ENCODE data around the gene FRMPD4. TPM values are rescaled to one million over a fixed set of nuclear protein-coding genes. Genes with fewer than 3 reads are reported as not detected.

FRMPD4 gene
- total RNA-seq, 4 donors from 2014 or later = 0.17 to 0.83 (median 0.46) TPM

- no peak overlapping the region for H3K27ac ChIP-seq (replicated peaks in 1 of 4)
- no peak for DNase-seq (ENCODE audit: extremely low spot score)
- WGBS = 71% methylated on average over 3 of the region's 3 CpGs
- no peaks in the 10 kb centered on the region for H3K4me1 ChIP-seq
- H3K4me3 ChIP-seq = no peak overlapping the region
- TF ChIP-seq CTCF (IDR thresholded peaks at IDR 0.05) (no peak), POLR2A (IDR thresholded peaks at IDR 0.05; ENCODE audit: low read depth) (no peak), EP300 (IDR thresholded peaks at IDR 0.05) (no peak), POLR2AphosphoS5 (IDR thresholded peaks at IDR 0.05) (no peak)
- no peaks in the 10 kb centered on the region for H3K9me3 ChIP-seq
- intact Hi-C loops (cut with DNase I) = no loop called here
- H3K27me3 ChIP-seq = no peaks in the 10 kb centered on the region
- no peaks in the 10 kb centered on the region for H3K36me3 ChIP-seq
These were observed 241.4 kb downstream of the FRMPD4 start for GRCh38 chrX:12379671-12380070.

GRCh38 chrX:12383196-12383595, 244.9 kb downstream of the FRMPD4 start:
- H3K4me1 ChIP-seq = no peaks in the 10 kb centered on the region
- H3K27ac ChIP-seq (replicated peaks in 1 of 4) = no peak overlapping the region
- TF ChIP-seq CTCF (IDR thresholded peaks at IDR 0.05) (no peak), EP300 (IDR thresholded peaks at IDR 0.05) (no peak), POLR2A (IDR thresholded peaks at IDR 0.05; ENCODE audit: low read depth) (no peak), POLR2AphosphoS5 (IDR thresholded peaks at IDR 0.05) (no peak)
- H3K9me3 ChIP-seq = no peaks in the 10 kb centered on the region
- no peaks in the 10 kb centered on the region for H3K27me3 ChIP-seq
- H3K36me3 ChIP-seq = no peaks in the 10 kb centered on the region
- WGBS = 57% methylated on average over 2 of the region's 2 CpGs
- no peak overlapping the region for H3K4me3 ChIP-seq
- DNase-seq (ENCODE audit: extremely low spot score) = no peak
- intact Hi-C loops (cut with DNase I) = no loop called here

GRCh38 chrX:12390301-12390700, 252.0 kb downstream of the FRMPD4 start:
- H3K27me3 ChIP-seq = no peaks in the 10 kb centered on the region
- H3K9me3 ChIP-seq = peaks cover 0 to 8% (median 0%) of the 10 kb centered on the region in 4 donors
- DNase-seq (ENCODE audit: extremely low spot score) = no peak
- WGBS = 75% methylated on average over 1 of the region's 1 CpG
- intact Hi-C loops (cut with DNase I) = no loop called here
- no peak overlapping the region for H3K27ac ChIP-seq (replicated peaks in 1 of 4)
- H3K4me1 ChIP-seq = no peaks in the 10 kb centered on the region
- no peak for TF ChIP-seq CTCF (IDR thresholded peaks at IDR 0.05)
- no peak for TF ChIP-seq POLR2A (IDR thresholded peaks at IDR 0.05; ENCODE audit: low read depth)
- no peak for TF ChIP-seq POLR2AphosphoS5 (IDR thresholded peaks at IDR 0.05)
- no peak for TF ChIP-seq EP300 (IDR thresholded peaks at IDR 0.05)
- H3K36me3 ChIP-seq = no peaks in the 10 kb centered on the region
- H3K4me3 ChIP-seq = no peak overlapping the region

GRCh38 chrX:12396584-12396983, 258.3 kb downstream of the FRMPD4 start:
- no peak for TF ChIP-seq CTCF (IDR thresholded peaks at IDR 0.05)
- no peak for TF ChIP-seq POLR2A (IDR thresholded peaks at IDR 0.05; ENCODE audit: low read depth)
- TF ChIP-seq EP300 (IDR thresholded peaks at IDR 0.05) = no peak
- TF ChIP-seq POLR2AphosphoS5 (IDR thresholded peaks at IDR 0.05) = no peak
- DNase-seq (ENCODE audit: extremely low spot score) = no peak
- no peaks in the 10 kb centered on the region for H3K36me3 ChIP-seq
- H3K9me3 ChIP-seq = no peaks in the 10 kb centered on the region
- intact Hi-C loops (cut with DNase I) = no loop called here
- no peak overlapping the region for H3K4me3 ChIP-seq
- H3K27ac ChIP-seq (replicated peaks in 1 of 4) = no peak overlapping the region
- no peaks in the 10 kb centered on the region for H3K4me1 ChIP-seq
- H3K27me3 ChIP-seq = no peaks in the 10 kb centered on the region

- intact Hi-C loops (cut with DNase I) = no loop called here
- TF ChIP-seq EP300 (IDR thresholded peaks at IDR 0.05) (no peak), POLR2A (IDR thresholded peaks at IDR 0.05; ENCODE audit: low read depth) (no peak), POLR2AphosphoS5 (IDR thresholded peaks at IDR 0.05) (no peak), CTCF (IDR thresholded peaks at IDR 0.05) (no peak)
- H3K27me3 ChIP-seq = no peaks in the 10 kb centered on the region
- 71% methylated on average over 4 of the region's 4 CpGs for WGBS
- H3K36me3 ChIP-seq = no peaks in the 10 kb centered on the region
- DNase-seq (ENCODE audit: extremely low spot score) = no peak
- no peaks in the 10 kb centered on the region for H3K9me3 ChIP-seq
- no peak overlapping the region for H3K4me3 ChIP-seq
- H3K4me1 ChIP-seq = no peaks in the 10 kb centered on the region
- no peak overlapping the region for H3K27ac ChIP-seq (replicated peaks in 1 of 4)
These were observed 261.9 kb downstream of the FRMPD4 start for GRCh38 chrX:12400218-12400617.
